ENCODE data around the gene DEUP1. TPM values are rescaled to one million over a fixed set of nuclear protein-coding genes. Genes with fewer than 3 reads are reported as not detected.
"Not testable (repeated sequence)": the region's sequence is repeated elsewhere in the genome, so short reads cannot be mapped to it uniquely, and the experiment has no call there.

Gene DEUP1
- total and polyA plus RNA-seq, 12 donors: 0.76 TPM; not detected in 11

- WGBS, 2 donors: 66 to 70% methylated on average over 3 of the region's 3 CpGs
- H3K36me3 ChIP-seq: no peaks in the 10 kb centered on the region
Measured at GRCh38 chr11:93410441-93410840, 79.9 kb downstream of the DEUP1 start.

GRCh38 chr11:93411705-93412104, 81.2 kb downstream of the DEUP1 start:
- no peaks in the 10 kb centered on the region for H3K36me3 ChIP-seq
- no peak for DNase-seq
- intact Hi-C loops (cut with DNase I): no loop called here
- no peak overlapping the region for H3K27ac ChIP-seq
- no peak overlapping the region for H3K4me3 ChIP-seq
- TF ChIP-seq CTCF (IDR thresholded peaks at IDR 0.05): no peak
- H3K9me3 ChIP-seq: no peaks in the 10 kb centered on the region
- no peaks in the 10 kb centered on the region for H3K4me1 ChIP-seq
- H3K27me3 ChIP-seq: no peaks in the 10 kb centered on the region
- ATAC-seq: no peak

More at GRCh38 chr11:93410441-93410840, 79.9 kb downstream of the DEUP1 start:
- H3K27ac ChIP-seq: no peak overlapping the region
- no peak for TF ChIP-seq CTCF (IDR thresholded peaks at IDR 0.05)
- no peak for ATAC-seq
- H3K9me3 ChIP-seq: no peaks in the 10 kb centered on the region
- intact Hi-C loops (cut with DNase I): no loop called here
- no peaks in the 10 kb centered on the region for H3K27me3 ChIP-seq
- H3K4me3 ChIP-seq: no peak overlapping the region
- DNase-seq: no peak
- no peaks in the 10 kb centered on the region for H3K4me1 ChIP-seq

GRCh38 chr11:93432247-93432646, 101.7 kb downstream of the DEUP1 start:
- TF ChIP-seq CTCF (IDR thresholded peaks at IDR 0.05): no peak
- Histone ChIP-seq H3K36me3 (no peaks in the 10 kb centered on the region), H3K4me3 (no peak overlapping the region), H3K27ac (no peak overlapping the region), H3K27me3 (no peaks in the 10 kb centered on the region), H3K9me3 (no peaks in the 10 kb centered on the region), H3K4me1 (no peaks in the 10 kb centered on the region)
- WGBS, 2 donors: 80 to 87% methylated on average over 3 of the region's 3 CpGs
- no peak for ATAC-seq
- DNase-seq: no peak
- intact Hi-C loops (cut with DNase I): no loop called here

GRCh38 chr11:93443232-93443631, 112.7 kb downstream of the DEUP1 start:
- ATAC-seq; intact Hi-C loops (cut with DNase I): not testable (repeated sequence)

GRCh38 chr11:93444617-93445073, 114.1 kb downstream of the DEUP1 start:
- H3K4me3 ChIP-seq: no peak overlapping the region

More at GRCh38 chr11:93443232-93443631, 112.7 kb downstream of the DEUP1 start:
- 87 to 89% methylated on average over 2 of the region's 2 CpGs for WGBS, 2 donors
- not testable (repeated sequence) for H3K27me3 ChIP-seq, H3K36me3 ChIP-seq, H3K27ac ChIP-seq, H3K4me1 ChIP-seq, H3K4me3 ChIP-seq, DNase-seq
- peaks cover 0 to 13% (median 0%) of the 10 kb centered on the region in 11 donors for H3K9me3 ChIP-seq

More at GRCh38 chr11:93444617-93445073, 114.1 kb downstream of the DEUP1 start:
- no peak for ATAC-seq
- H3K36me3 ChIP-seq: no peaks in the 10 kb centered on the region
- WGBS, 2 donors: 76 to 82% methylated on average over 8 of the region's 8 CpGs
- no peak for TF ChIP-seq CTCF (IDR thresholded peaks at IDR 0.05)
- DNase-seq: no peak
- peaks cover 0 to 13% (median 0%) of the 10 kb centered on the region in 11 donors for H3K9me3 ChIP-seq
- no peak overlapping the region for H3K27ac ChIP-seq
- no peaks in the 10 kb centered on the region for H3K27me3 ChIP-seq
- H3K4me1 ChIP-seq: no peaks in the 10 kb centered on the region
- intact Hi-C loops (cut with DNase I): no loop called here
